GM18907 (cell line): ENCODE data around the gene CEP112.

ENCODE experiments used
- ATAC-seq: cut with Tn5 transposase; IDR thresholded peaks from one replicate; pipeline ENCODE4 v1.9.1; 2021; ENCODE audit warnings: mild to moderate bottlenecking, moderate library complexity; ENCODE audit not compliant: unreplicated experiment

The CEP112 gene

GRCh38 chr17:65941356-65941899 is 250.5 kb downstream of the CEP112 start:
- no peak for ATAC-seq

GRCh38 chr17:65936013-65936412 is 255.9 kb downstream of the CEP112 start:
- no peak for ATAC-seq

- no peak for ATAC-seq
Observed at GRCh38 chr17:65933290-65933689, 258.6 kb downstream of the CEP112 start.

- no peak for ATAC-seq
Observed at GRCh38 chr17:65931246-65932149, 260.4 kb downstream of the CEP112 start.

- ATAC-seq, result no peak
Observed at GRCh38 chr17:65930140-65930730, 261.7 kb downstream of the CEP112 start.

GRCh38 chr17:65926599-65926998 is 265.3 kb downstream of the CEP112 start:
- no peak for ATAC-seq

GRCh38 chr17:65925606-65926307 is 266.2 kb downstream of the CEP112 start:
- ATAC-seq, result no peak

GRCh38 chr17:65920996-65921395 is 270.9 kb downstream of the CEP112 start:
- ATAC-seq, result no peak

- no peak for ATAC-seq
Observed at GRCh38 chr17:65918916-65919315, 273.0 kb downstream of the CEP112 start.

GRCh38 chr17:65918500-65918899 is 273.4 kb downstream of the CEP112 start:
- no peak for ATAC-seq

- ATAC-seq, result no peak
Observed at GRCh38 chr17:65917560-65917959, 274.4 kb downstream of the CEP112 start.

GRCh38 chr17:65916425-65916824 is 275.5 kb downstream of the CEP112 start:
- no peak for ATAC-seq

GRCh38 chr17:65914784-65915342 is 277.1 kb downstream of the CEP112 start:
- ATAC-seq, result peak; percentile 99

GRCh38 chr17:65913326-65913850 is 278.5 kb downstream of the CEP112 start:
- ATAC-seq, result no peak

GRCh38 chr17:65910836-65911235 is 281.1 kb downstream of the CEP112 start:
- ATAC-seq, result no peak

GRCh38 chr17:65902831-65903522 is 289.0 kb downstream of the CEP112 start:
- ATAC-seq, result no peak

GRCh38 chr17:65902155-65902554 is 289.8 kb downstream of the CEP112 start:
- no peak for ATAC-seq

- ATAC-seq, result no peak
Observed at GRCh38 chr17:65901394-65901793, 290.5 kb downstream of the CEP112 start.

- ATAC-seq, result no peak
Observed at GRCh38 chr17:65900216-65900615, 291.7 kb downstream of the CEP112 start.

- no peak for ATAC-seq
Observed at GRCh38 chr17:65898651-65899050, 293.3 kb downstream of the CEP112 start.
